Spleen (tissue), 11 donors: ENCODE measurements around the gene MSI2. TPM values are rescaled to one million over a fixed set of nuclear protein-coding genes. Genes with fewer than 3 reads are reported as not detected.
A peak's percentile ranks its signal among the peaks of the same experiment; 100 is the strongest.

Experiments
- DNase-seq: peaks from one replicate; pipeline ENCODE4 v3.0.0-alpha.2; 2020
- H3K27ac ChIP-seq, 8 donors: fragments of 200-600 bp; sonication (generic) in 7 of 8; 1 replicate in 4 of 8; 2 replicates in 4 of 8; pipeline versions ENCODE4 v1.5.0 to v1.8.0; 2016 to 2021; ENCODE audit warnings: inconsistent platforms in 4 of 8, mild to moderate bottlenecking in 4 of 8, moderate library complexity in 1 of 8
- H3K27me3 ChIP-seq, 7 donors: fragments of 200-600 bp; sonication (generic) in 6 of 7; replicated peaks in 1 of 7; 1 replicate in 4 of 7; 2 replicates in 3 of 7; pipeline versions ENCODE4 v1.5.0 to v1.8.0; 2016 to 2021; ENCODE audit warnings: inconsistent platforms in 3 of 7, mild to moderate bottlenecking in 1 of 7
- H3K36me3 ChIP-seq, 6 donors: fragments of 200-600 bp; sonication (generic) in 5 of 6; 1 replicate in 4 of 6; 2 replicates in 2 of 6; pipeline versions ENCODE4 v1.5.0 to v1.8.0; 2016 to 2021; ENCODE audit warnings: inconsistent platforms in 2 of 6
- H3K4me1 ChIP-seq, 6 donors: fragments of 200-600 bp; sonication (generic) in 5 of 6; 1 replicate in 3 of 6; 2 replicates in 3 of 6; pipeline versions ENCODE4 v1.5.0 to v1.8.0; 2016 to 2021; ENCODE audit warnings: inconsistent platforms in 3 of 6
- H3K4me3 ChIP-seq, 8 donors: fragments of 200-600 bp; sonication (generic) in 7 of 8; 1 replicate in 4 of 8; 2 replicates in 4 of 8; pipeline versions ENCODE4 v1.5.0 to v1.8.0; 2016 to 2021; ENCODE audit warnings: inconsistent platforms in 4 of 8, mild to moderate bottlenecking in 4 of 8, moderate library complexity in 2 of 8
- H3K9me3 ChIP-seq, 8 donors: fragments of 200-600 bp; sonication (generic) in 7 of 8; 1 replicate in 4 of 8; 2 replicates in 4 of 8; pipeline versions ENCODE4 v1.5.0 to v1.8.0; 2016 to 2021; ENCODE audit warnings: inconsistent platforms in 4 of 8
- CTCF ChIP-seq, 11 experiments: fragments of 200-600 bp in 7 of 11; fragments of 450-650 bp in 4 of 11; sonication (generic) in 4 of 11; IDR thresholded peaks in 8 of 11; conservative IDR thresholded peaks in 3 of 11; 1 replicate in 7 of 11; 2 replicates in 4 of 11; pipeline versions ENCODE4 v1.4.0 to v1.8.0; 2016 to 2021; ENCODE audit warnings: antibody characterized with exemption in 11 of 11, inconsistent platforms in 4 of 11, mild to moderate bottlenecking in 1 of 11
- POLR2A ChIP-seq, 3 donors: fragments of 450-650 bp; IDR thresholded peaks; one replicate each; pipeline ENCODE4 v1.5.1; 2017; ENCODE audit warnings: antibody characterized with exemption in 3 of 3, mild to moderate bottlenecking in 1 of 3
- POLR2AphosphoS5 ChIP-seq, 3 donors: sonication (generic); formaldehyde crosslinking; IDR thresholded peaks; one replicate each; pipeline ENCODE4 v1.5.1; 2017; ENCODE audit warnings: antibody characterized with exemption in 3 of 3
- WGBS, 5 donors: extraction: QIAGEN DNeasy Blood & Tissue Kit in 3 of 5; methylation state at CpG; one replicate each; pipeline versions ENCODE4 v1.1.5 to v1.1.7; 2013 to 2018; 5-methylcytosine and 5-hydroxymethylcytosine counted together
- intact Hi-C: fragments of 100-400 bp; cut with DNase I; formaldehyde crosslinking; loops from one replicate; pipeline ENCODE4 v1.15.0; 2023; ENCODE audit warnings: low total_unique reads
- polyA plus RNA-seq, 3 donors: library from polyadenylated mRNA; stranded (reverse); fragments of 200-250 nt; gene quantifications; one replicate each; pipeline ENCODE4 v1.2.1, GENCODE V29; 2013
- total RNA-seq, 7 donors: library from RNA; depleted of rRNA in 3 of 7; stranded (reverse); fragments of >200 nt in 3 of 7; fragmentation: NEBNext Ultra II Directional in 4 of 7; extraction: Animal tissue kit (Norgen Biotek cat#: 25700) in 4 of 7; gene quantifications; one replicate each; pipeline versions ENCODE4 v1.1.0 to v1.2.1, GENCODE V29; 2016 to 2021
- donor health status: healthy with polysubstance abuse.
- donor health status: DM: no; HTN: no; CAD: no; lungs with moderate emphysema.
- donor health status: DM: no; HTN: no; CAD: no.
- donor health status: Bipolar disorder and iron deficiency.
- donor health status: healthy.
- donor health status: DM: no; HTN: no; CAD: no.
- donor health status: DM: yes; HTN: yes; CAD: no.

MSI2 gene
- total and polyA plus RNA-seq, 10 donors, result 9.8 to 131 (median 64.7) TPM

GRCh38 chr17:57408071-57408811 lies 151.9 kb downstream of the MSI2 start:
- Histone ChIP-seq H3K4me3 (no peak overlapping the region), H3K27me3 (no peaks in the 10 kb centered on the region), H3K36me3 (peaks cover 0 to 30% (median 0%) of the 10 kb centered on the region in 6 donors), H3K9me3 (no peaks in the 10 kb centered on the region), H3K27ac (peak overlapping the region in 4 of 8 donors; percentile 2 to 57 (median 39)), H3K4me1 (peaks cover 6 to 33% (median 18%) of the 10 kb centered on the region in 6 donors)
- TF ChIP-seq POLR2AphosphoS5 (IDR thresholded peaks at IDR 0.05), result no peak
- no peak for TF ChIP-seq POLR2A (IDR thresholded peaks at IDR 0.05)
- no peak for TF ChIP-seq CTCF (IDR thresholded peaks at IDR 0.05 in 8 of 11, conservative IDR thresholded peaks at IDR 0.05 in 3 of 11)
- WGBS, 5 donors, result 33 to 62% (median 43%) methylated on average over 13 of the region's 13 CpGs
- DNase-seq, result no peak
- intact Hi-C loops, result no loop called here

- no peak overlapping the region for H3K27ac ChIP-seq
- no peak overlapping the region for H3K4me3 ChIP-seq
- DNase-seq, result no peak
- no peak for TF ChIP-seq CTCF (IDR thresholded peaks at IDR 0.05 in 8 of 11, conservative IDR thresholded peaks at IDR 0.05 in 3 of 11)
- no peak for TF ChIP-seq POLR2A (IDR thresholded peaks at IDR 0.05)
- no peak for TF ChIP-seq POLR2AphosphoS5 (IDR thresholded peaks at IDR 0.05)
- H3K9me3 ChIP-seq, result no peaks in the 10 kb centered on the region
- 76 to 91% (median 80%) methylated on average over 6 of the region's 6 CpGs for WGBS, 5 donors
- intact Hi-C loops, result no loop called here
- H3K36me3 ChIP-seq, result peaks cover 0 to 10% (median 0%) of the 10 kb centered on the region in 6 donors
- H3K27me3 ChIP-seq, result no peaks in the 10 kb centered on the region
- H3K4me1 ChIP-seq, result peaks cover 6 to 33% (median 18%) of the 10 kb centered on the region in 6 donors
These were observed 153.8 kb downstream of the MSI2 start for GRCh38 chr17:57410169-57410568.

GRCh38 chr17:57412520-57413096 lies 156.3 kb downstream of the MSI2 start:
- Histone ChIP-seq H3K4me1 (peaks cover 6 to 23% (median 10%) of the 10 kb centered on the region in 6 donors), H3K4me3 (no peak overlapping the region), H3K27ac (no peak overlapping the region), H3K9me3 (no peaks in the 10 kb centered on the region), H3K27me3 (no peaks in the 10 kb centered on the region), H3K36me3 (no peaks in the 10 kb centered on the region)
- intact Hi-C loops, result no loop called here
- WGBS, 5 donors, result 32 to 65% (median 38%) methylated on average over 2 of the region's 2 CpGs
- TF ChIP-seq POLR2A (IDR thresholded peaks at IDR 0.05), result no peak
- no peak for TF ChIP-seq POLR2AphosphoS5 (IDR thresholded peaks at IDR 0.05)
- DNase-seq, result no peak

GRCh38 chr17:57413848-57414651 lies 157.7 kb downstream of the MSI2 start:
- TF ChIP-seq POLR2AphosphoS5 (IDR thresholded peaks at IDR 0.05), result no peak
- TF ChIP-seq POLR2A (IDR thresholded peaks at IDR 0.05), result no peak
- TF ChIP-seq CTCF (IDR thresholded peaks at IDR 0.05 in 8 of 11, conservative IDR thresholded peaks at IDR 0.05 in 3 of 11), result no peak

More at GRCh38 chr17:57413848-57414651, 157.7 kb downstream of the MSI2 start:
- no peaks in the 10 kb centered on the region for H3K27me3 ChIP-seq
- no peak for DNase-seq
- H3K4me1 ChIP-seq, result peaks cover 0 to 21% (median 5%) of the 10 kb centered on the region in 6 donors
- no peaks in the 10 kb centered on the region for H3K9me3 ChIP-seq
- no peak overlapping the region for H3K4me3 ChIP-seq
- no peaks in the 10 kb centered on the region for H3K36me3 ChIP-seq
- H3K27ac ChIP-seq, result no peak overlapping the region
- intact Hi-C loops, result no loop called here
- 92 to 96% (median 95%) methylated on average over 9 of the region's 9 CpGs for WGBS, 5 donors
